Activated T-cell treated with anti-CD3 and anti-CD28 coated beads for 24 hours (primary cell): ENCODE results near the gene RNF7.
"Not testable (repeated sequence)": the region's sequence is repeated elsewhere in the genome, so short reads cannot be mapped to it uniquely, and the experiment has no call there.

Experiments
- DNase-seq: peaks from one replicate; pipeline ENCODE4 v3.0.0-alpha.2; 2020; ENCODE audit warnings: low read depth

The RNF7 gene

DNA sequence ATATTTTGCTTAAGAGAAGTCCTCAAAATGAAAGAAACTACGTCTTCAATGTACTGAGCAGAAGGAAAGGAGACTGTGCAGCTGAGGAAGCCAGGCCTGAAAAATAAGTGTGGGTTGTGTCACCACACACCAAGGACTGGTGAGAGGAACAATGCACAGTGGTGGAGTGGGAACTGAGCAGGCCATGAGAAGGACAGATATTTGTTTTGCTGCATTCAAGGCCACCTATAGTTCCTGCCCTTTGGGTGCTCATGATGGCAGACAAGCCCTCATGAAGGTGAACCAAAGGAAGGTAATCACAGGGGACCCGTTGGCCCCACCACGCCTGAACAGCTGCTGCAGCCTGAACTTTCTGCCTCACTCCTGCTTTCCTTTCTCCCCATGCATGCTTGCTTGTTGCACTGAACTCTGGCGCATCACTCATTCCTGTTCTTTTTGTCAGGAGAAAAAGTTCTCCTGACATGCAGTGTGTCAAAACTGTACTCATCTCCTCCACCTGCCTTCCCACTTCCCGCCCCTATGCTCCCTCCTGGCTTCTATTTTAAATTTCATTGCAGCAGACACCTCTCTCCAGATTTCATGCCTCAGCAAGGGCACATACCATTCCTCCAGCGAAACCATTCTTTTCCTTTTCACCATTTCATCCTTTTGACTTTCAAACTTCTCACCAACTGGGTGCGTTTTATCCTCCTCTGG, 2.2 kb upstream of the RNF7 start:
- DNase-seq: no peak

DNA sequence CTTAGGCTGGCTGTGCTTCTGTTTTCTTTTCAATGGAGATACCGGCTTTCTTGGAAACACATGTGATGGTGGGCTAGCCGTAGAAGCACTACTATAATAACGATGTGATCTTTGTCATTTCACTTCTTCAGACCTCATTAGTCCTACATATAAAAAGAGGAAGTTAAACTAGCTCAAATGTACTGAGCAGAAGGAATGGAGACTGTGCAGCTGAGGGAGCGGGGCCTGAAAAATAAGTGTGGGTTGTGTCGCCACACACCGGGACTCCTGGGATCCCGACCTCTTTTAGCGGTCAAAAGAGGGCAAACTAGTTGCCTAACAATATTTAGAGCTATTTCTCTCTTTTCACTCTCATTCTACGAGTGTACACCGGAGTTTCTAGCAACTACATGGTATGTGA, 1.0 kb upstream of the RNF7 start:
- DNase-seq: no peak

DNA sequence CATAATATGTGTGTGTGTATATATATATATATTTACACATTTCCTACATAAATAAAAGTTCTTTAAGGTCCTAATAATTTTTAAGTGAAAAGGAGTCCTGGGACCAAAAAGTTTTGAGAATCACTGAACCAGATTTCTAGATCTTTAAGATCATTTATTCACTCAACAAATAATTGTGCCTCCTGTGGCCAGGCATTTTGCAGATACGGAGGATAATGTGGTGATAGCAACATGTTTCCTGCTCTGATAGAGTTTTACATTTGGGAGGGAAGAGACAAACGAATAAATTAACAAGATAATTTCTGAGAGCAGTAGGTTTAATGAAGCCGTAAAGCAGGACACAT, 448 bp upstream of the RNF7 start:
- DNase-seq: no peak

DNA sequence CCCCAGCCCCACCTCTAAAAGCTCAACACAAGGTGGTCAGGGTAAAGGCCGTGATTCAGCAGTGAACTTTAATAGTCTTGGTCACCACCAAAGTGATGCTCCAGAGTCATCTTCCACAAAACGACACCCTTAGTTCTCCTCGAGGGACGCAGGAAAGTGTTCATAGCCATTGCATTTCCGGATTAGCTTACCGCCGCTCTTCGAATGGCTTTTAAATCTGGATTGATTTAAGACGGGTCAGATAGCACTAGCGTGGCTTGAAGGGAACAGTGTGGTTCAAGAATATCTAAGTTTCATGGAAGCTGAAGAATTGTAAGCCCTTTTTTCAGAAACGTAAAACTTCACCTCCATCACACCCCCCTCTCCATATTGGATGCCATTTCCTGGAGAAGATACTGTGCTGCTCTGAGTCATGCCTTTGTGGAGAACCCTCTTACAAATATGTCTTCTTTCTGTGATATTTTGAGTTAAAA, 829 bp downstream of the RNF7 start:
- peak; percentile 12 for DNase-seq

DNA sequence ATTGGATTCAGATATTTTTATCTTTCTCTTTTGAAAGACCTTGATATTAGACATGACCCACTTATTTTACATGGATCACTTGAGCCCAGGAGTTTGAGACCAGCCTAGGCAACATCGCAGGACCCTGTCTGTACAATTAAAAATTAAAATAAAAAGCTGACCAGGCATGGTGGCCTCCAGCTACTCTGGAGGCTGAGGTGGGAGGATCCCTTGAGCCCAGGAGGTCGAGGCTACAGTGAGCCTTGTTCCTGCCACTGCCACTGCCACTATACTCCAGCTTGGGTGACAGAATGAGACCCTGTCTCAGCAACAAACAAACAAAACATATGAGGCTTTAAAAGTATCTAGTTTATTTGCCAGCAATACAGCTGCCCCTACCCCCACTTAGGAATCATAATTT, 1.6 kb downstream of the RNF7 start:
- no peak for DNase-seq

DNA sequence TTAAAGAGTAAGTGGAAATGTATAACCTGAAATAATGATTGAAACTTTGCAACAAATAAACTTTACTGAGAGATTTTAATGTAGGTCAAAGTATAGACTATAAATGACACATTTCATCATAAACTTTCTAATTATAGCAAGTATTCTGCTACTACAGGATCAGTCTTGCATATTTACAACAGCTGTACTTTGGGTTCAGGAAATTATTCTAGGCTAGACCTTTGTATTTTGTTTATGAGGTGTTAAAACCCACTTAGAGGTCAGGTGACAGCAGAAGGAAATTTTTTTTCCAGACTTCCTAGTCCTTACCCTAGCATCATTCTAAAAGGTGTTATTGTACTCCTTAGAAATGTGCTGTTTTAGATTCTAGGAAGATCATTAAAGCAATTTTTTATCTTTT, 2.3 kb downstream of the RNF7 start:
- DNase-seq: no peak

DNA sequence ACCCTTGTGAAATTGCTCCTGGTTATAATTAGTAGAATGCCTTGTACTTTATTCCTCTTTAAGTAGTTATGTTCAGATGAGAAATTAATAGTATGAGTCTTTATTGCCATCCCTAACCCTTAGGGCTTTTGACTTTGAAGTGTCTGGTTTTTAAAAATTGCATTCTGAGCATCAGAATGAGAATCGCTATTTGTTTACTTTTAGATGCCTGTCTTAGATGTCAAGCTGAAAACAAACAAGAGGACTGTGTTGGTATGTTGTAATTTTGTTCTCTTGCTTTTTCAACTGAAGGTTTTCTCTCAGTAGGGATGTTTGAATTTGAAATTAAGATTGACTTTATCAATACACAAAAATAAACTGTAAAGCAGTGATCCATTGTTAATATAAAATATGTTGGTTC, 5.2 kb downstream of the RNF7 start:
- no peak for DNase-seq

DNA sequence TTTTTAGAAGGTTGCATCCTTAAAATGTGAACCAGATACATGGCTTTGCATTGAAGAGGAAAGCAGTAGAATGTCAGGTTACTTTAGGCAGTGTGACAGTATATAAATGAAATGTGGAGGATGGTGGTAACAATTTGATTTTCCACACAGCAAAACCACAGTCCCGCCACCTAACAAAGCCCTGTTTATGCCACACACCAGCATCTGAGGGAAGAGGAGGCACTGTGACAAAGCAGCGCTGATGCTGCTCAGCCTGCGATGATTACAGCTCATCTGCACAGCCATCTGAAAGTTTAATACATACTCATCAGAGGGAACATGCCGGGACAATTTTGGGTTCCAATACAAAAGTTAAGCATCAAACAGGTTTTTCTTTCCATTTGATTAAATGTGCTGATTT, 8.9 kb downstream of the RNF7 start:
- no peak for DNase-seq

DNA sequence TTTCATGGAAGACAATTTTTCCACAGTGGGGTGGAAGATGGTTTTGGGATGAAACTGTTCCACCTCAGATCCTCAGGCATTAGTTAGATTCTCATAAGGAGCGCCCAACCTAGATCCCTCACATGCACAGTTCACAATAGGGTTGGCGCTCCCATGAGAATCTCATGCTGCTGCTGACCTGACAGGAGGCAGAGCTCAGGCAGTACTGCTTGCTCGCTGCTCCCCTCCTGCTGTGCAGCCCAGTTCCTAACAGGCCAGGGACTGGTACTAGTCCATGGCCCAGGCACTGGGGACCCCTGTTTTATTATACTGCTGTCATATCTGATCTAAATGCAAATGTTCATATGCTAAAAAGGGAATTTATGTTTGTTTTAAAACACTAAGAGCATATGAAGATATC, 15.3 kb downstream of the RNF7 start:
- DNase-seq: no peak

DNA sequence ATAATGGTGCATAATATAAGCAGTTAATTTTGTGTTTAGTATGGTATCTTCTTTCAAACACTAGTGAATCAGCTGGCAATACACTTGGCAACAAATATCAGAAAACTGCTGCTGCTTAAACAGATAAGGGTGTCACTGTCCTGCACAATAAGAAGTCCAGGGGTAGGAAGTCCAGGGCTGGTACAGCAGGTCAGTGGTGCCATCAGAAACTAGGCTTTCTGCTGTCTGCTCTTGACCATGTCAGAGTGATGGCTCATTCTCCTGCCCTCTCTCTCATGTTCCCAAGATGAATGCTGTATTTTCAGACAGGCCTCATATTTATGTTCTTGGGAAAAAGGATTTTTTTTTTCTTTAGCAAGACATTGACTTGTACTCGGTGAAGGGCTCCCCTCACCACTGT, 15.9 kb downstream of the RNF7 start:
- DNase-seq: no peak

DNA sequence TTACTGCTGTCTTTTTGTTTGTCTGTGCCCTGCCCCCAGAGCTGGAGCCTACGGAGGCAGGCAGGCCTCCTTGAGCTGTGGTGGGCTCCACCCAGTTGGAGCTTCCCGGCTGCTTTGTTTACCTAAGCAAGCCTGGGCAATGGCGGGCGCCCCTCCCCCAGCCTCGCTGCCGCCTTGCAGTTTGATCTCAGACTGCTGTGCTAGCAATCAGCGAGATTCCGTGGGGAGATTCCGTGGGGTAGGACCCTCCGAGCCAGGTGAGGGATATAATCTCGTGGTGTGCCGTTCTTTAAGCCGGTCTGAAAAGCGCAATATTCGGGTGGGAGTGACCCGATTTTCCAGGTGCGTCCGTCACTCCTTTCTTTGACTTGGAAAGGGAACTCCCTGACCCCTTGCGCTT, 24.5 kb downstream of the RNF7 start:
- DNase-seq: not testable (repeated sequence)

DNA sequence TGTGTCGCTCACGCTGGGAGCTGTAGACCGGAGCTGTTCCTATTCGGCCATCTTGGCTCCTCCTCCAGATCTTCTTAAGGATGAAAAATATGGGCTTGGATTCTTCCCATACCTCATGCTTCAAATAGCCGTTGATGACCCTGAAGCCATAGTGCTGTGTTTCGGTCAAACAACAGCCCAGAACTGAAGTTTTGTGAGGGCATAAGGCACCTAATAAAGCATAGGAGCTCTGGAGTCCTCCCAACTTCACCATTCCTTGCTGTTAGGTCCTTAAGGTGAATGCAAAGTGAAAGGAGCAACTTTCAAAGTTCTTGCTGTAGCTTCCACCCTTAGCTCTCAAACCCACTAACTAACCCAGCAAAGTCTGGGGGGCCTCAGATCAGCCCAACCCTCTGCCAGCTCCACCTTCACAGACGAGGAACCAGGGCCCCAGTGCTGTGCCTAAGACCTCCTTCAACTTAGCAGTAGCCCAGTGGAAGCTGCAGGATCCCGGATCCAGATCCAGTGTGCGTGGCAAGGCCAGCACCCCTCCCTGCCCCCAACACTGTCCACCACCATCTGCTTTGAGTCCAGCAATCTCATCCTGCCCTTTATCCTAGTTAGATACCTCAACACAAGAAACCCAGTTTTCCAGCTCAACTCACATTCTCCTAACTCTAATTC, 25.1 kb downstream of the RNF7 start, which contains the start of gene GRK7:
Gene GRK7, plus strand, starts transcription at position 321 of the 663 bp plus-strand sequence. CDS start 14,877 bp downstream, outside the sequence.
- DNase-seq: no peak

DNA sequence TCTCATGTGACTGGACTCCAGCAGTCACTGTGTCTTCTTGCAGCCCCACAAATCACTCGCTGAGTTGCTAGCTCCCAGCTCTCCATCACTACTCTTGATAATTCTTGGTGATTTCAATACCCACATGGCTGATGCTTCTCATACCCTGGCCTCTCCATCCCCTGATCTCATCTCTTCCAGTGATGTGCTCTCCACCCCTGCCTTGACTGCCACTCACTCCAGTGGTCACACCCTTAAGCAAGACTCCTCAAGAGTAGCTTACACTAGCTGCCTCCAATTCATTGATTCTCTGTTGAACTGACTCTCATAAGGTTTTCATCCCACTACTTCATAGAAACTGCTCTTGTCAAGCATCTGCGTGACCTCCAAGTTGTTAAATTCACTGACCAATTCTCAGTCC, 25.9 kb downstream of the RNF7 start:
- no peak for DNase-seq

DNA sequence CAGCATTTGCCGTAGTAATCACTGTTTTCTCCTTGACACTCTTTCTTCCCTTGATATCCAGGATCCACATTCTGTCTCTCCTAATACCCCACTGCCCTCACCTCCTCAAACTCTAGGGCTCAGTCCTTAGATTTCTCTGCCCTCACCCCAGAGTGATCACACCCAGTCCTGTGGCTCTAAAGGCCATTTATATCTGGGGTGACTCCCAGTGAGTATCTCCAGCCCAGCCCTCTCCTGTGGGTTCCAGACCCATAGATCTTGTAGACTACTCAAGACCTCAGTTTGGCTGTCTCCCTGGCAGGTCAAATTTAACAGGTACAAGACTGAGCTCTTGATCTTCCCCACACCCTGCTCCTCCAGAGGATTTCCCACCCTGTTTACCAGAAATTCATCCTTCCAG, 26.4 kb downstream of the RNF7 start:
- DNase-seq: no peak

DNA sequence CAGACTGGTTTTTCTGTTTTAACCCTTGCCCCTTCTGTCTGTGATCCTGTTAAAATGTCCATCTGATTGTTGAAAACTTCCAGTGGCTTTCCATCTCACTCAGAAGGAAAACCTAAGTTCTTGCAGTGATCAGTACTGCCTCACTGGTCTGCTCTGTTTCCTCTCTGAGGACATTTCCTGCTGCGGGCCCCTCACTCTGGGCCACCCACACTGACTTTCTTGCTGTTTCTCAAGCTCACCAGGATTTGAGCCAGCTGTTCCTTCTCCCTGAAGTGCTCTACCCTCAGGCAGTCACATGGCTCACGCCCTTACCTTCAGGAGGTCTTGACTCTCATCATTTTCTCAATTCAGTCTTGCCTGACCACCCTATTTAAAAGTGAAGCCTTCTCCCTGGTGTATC, 26.9 kb downstream of the RNF7 start:
- DNase-seq: no peak

DNA sequence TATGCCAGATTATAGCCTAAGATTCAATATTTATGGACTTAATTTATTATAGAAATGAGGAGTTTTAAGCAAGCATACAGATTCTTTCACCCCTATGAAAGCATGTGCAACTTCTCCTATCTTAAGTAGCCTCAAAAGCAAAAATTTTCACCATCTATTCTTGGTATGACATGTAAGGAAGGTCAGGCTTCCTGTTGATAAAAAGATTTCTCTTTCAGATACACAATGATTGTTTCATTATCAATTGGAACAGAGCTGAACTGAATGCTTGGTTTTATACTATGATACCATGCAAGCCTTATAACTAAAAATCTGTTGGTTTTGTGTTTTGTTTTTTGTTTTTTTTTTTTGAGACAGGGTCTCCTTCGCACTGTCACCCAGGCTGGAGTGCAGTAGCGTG, 29.0 kb downstream of the RNF7 start:
- no peak for DNase-seq

DNA sequence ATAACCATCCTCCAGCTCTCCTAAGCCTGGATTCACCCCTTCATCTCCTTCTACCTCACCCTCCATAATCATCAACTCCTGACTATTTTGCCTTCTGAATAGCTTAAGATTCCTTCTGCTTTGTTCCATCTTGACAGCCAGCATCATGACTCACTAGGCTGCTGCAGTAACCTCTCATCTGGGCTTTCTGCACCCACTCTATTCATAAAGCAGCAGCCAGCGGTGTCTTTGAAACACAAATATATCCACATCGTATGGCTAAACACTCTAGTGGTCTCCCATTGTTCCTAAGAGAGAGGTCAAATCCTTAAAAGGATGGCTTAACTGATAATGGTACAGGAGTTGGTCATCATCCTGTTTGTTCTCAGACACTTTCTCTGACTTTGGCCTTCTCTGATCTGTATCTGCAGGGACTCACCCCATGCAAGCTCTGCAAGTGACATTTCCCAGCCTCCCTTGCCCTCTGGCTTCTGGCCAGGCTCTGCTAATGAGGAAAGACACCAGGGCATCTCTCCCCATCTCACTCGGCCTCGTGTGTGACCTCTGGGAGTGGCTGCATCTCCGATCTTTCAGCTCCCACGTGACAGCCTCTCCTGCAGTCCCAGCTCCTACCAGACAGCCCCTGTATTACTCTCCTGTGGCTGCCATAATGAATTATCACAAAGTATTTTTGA, 31.3 kb downstream of the RNF7 start:
- DNase-seq: no peak

DNA sequence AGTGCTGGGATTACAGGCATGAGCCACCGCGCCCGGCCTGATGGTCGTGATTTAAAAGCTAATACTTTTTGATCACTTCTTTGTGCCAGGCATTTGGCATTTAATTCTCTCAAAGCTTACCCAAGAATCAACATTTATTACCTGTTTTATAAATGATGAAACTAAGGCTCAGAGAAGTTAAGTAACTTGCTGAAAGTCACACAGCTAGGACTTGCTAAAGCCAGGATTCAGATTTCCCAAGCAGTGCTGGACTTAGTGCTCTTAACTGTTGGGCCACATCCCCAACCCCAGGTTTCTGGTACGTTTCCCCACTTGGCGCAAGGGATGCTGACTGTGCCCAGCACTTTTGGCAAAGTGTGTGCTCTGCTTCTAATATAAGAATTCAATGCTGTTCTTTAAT, 35.6 kb downstream of the RNF7 start:
- DNase-seq: no peak

DNA sequence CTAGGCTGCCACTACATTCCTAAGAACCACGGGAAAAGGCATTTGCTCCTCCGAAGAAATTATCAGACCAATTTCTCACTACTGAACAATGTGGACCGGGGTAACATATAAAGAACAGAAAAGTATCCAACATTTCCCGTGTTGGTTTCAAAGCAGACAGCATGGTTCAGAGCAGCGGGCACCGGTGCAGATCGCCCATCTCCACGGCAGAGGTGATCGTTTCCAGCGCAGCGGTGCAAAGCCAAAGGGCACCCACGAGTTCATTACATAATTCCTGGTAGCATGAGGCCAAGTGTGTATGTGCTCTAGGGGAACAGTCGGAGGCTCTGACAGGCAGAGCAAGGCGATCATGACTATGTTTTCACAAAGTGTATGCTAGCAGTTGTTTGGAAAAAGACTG, 38.3 kb downstream of the RNF7 start:
- DNase-seq: no peak

DNA sequence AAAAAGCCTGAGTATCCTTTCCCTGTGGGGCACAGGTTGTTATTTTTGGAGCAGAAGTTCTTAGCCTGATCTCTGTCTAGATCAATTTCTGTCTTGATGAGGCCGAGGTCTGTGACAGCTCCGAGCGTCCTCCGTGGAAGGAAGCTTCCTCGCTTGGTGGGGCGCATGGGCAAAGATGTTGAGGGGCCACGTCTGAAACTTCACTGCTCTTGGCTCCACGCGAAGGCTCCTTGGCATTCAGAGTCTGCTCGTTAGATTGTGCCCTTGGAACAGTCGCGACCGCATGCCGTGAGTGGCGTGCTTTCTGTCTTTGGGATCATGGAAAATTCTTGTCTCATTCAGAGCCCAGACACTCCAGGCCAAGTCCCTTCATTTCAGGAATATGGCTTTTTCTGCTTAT, 38.8 kb downstream of the RNF7 start:
- DNase-seq: no peak

DNA sequence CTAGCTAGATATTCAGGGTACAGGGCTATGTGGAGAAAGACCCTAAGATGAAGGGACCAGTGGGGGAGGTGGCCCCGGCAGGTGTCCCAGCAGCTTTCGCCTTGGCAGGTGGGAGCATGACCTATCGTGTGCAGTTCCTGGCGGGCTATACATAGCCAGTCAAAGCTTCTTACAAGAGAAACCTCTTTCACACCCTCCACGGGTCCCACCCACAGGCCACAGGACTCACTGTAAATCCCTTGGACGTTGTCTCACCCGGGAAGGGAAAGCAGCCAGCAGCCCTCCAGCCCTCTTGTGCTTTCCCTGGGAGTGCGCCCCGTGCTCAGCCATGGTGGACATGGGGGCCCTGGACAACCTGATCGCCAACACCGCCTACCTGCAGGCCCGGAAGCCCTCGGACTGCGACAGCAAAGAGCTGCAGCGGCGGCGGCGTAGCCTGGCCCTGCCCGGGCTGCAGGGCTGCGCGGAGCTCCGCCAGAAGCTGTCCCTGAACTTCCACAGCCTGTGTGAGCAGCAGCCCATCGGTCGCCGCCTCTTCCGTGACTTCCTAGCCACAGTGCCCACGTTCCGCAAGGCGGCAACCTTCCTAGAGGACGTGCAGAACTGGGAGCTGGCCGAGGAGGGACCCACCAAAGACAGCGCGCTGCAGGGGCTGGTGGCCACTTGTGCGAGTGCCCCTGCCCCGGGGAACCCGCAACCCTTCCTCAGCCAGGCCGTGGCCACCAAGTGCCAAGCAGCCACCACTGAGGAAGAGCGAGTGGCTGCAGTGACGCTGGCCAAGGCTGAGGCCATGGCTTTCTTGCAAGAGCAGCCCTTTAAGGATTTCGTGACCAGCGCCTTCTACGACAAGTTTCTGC, 40.1 kb downstream of the RNF7 start:
- no peak for DNase-seq

DNA sequence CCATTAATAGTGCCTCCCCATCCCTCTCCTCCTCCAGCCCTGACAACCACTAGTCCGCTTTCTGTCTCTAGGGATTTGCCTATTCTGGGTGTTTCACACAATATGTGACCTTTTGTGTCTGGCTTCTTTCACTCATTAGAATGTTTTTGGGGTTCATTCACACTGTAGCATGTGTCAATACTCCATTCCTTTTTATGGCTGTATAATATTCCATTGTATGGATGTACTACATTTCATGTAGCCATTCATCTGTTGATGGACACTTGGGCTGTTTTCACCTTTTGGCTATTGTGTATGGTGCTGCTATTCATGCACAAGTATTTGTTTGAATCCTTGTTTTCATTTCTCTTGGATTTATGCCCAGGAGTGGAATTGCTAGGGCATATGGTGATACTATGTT, 41.6 kb downstream of the RNF7 start:
- DNase-seq: no peak
